SK-N-SH treated with all-trans-retinoic acid at 6 μM for 48 hours (cell line): Measurements from ENCODE around the gene GPC5.

Source experiments
- ARNTL ChIP-seq: fragments of 450-650 bp; formaldehyde crosslinking; IDR thresholded peaks from 2 replicates; pipeline ENCODE4 v1.5.0; 2020; ENCODE audit warnings: low read depth, mild to moderate bottlenecking, moderate library complexity, borderline replicate concordance
- ESRRG ChIP-seq: fragments of 250-450 bp; sonication (Bioruptor Pico); IDR thresholded peaks from 2 replicates; pipeline ENCODE4 v1.6.1; 2021; ENCODE audit warnings: mild to moderate bottlenecking
- GLIS3 ChIP-seq: fragments of 250-450 bp; sonication (Bioruptor Pico); IDR thresholded peaks from 2 replicates; pipeline ENCODE4 v1.5.0; 2020; ENCODE audit warnings: mild to moderate bottlenecking, moderate library complexity
- PATZ1 ChIP-seq: fragments of 250-450 bp; sonication (Bioruptor Pico); IDR thresholded peaks from 2 replicates; pipeline ENCODE4 v1.8.0; 2020; ENCODE audit warnings: mild to moderate bottlenecking, moderate library complexity, borderline replicate concordance
- POU6F1 ChIP-seq: fragments of 250-450 bp; sonication (Bioruptor Pico); IDR thresholded peaks from 2 replicates; pipeline ENCODE4 v1.8.0; 2021; ENCODE audit warnings: low read depth, mild to moderate bottlenecking, moderate library complexity, borderline replicate concordance
- RARB ChIP-seq: fragments of 250-450 bp; sonication (Bioruptor Pico); IDR thresholded peaks from 2 replicates; pipeline ENCODE4 v1.8.0; 2021; ENCODE audit warnings: mild to moderate bottlenecking, moderate library complexity
- ZFP30 ChIP-seq: fragments of 450-650 bp; formaldehyde crosslinking; IDR thresholded peaks from 2 replicates; pipeline ENCODE4 v1.5.0; 2022; ENCODE audit warnings: mild to moderate bottlenecking, moderate library complexity
- ZNF565 ChIP-seq: fragments of 450-650 bp; formaldehyde crosslinking; conservative IDR thresholded peaks from 2 replicates; pipeline ENCODE4 v1.5.0; 2020; ENCODE audit warnings: low read depth, mild to moderate bottlenecking, moderate library complexity
- TF ChIP-seq, protein P1 (sequence below): fragments of 250-450 bp; sonication (Bioruptor Pico); IDR thresholded peaks from 2 replicates; pipeline ENCODE4 v1.5.1; 2021; ENCODE audit warnings: mild to moderate bottlenecking, moderate library complexity
- TF ChIP-seq, protein P2 (sequence below): fragments of 250-450 bp; sonication (Bioruptor Pico); IDR thresholded peaks from 2 replicates; pipeline ENCODE4 v1.5.1; 2020; ENCODE audit warnings: low read depth, mild to moderate bottlenecking, moderate library complexity

DNA sequence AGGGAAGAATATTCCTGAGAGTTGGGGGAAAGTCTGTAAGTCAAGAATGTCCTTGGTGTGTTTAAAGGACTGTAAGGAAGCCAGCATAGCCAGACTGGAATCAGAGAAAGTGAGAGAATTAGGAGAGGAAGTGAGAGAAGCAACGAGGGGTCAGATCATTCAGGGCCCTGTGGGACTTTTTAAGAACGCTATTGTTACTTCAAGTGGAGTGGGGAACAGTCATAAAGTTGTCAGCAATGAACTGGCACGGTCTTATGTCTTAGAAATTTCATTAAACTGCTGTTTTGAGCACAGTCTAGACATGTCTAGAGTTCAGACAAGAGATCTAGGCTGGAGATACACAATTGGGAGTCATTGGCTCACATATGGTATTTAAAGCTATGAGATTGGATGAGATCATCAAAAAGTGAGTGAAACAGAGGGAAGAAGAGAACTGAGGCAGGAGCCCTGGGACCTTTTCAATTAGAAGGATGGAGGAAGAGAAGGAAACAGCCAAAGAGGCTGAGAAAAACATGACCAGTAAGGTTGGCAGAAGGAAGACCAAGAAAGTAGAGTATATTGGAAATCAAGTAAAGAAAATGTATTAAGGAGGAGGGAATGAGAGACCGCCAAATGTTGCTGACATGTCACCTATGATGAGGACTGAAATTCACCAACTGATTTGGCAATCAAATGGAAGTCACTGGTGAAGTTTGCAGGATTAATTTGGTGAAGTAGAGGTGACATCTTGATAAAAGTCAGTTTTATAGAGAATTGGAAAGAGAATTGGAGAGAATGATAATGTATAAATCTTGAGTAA lies 263.5 kb downstream of the GPC5 start:
- TF ChIP-seq ZFP30 (CRISPR knock-in tag) (no peak), GLIS3 (CRISPR knock-in tag) (no peak), PATZ1 (CRISPR knock-in tag) (no peak), RARB (no peak), ESRRG (CRISPR knock-in tag) (no peak), POU6F1 (CRISPR knock-in tag) (no peak), ARNTL (no peak), ZNF565 (CRISPR knock-in tag) (no peak)
- TF ChIP-seq, protein P1, sequence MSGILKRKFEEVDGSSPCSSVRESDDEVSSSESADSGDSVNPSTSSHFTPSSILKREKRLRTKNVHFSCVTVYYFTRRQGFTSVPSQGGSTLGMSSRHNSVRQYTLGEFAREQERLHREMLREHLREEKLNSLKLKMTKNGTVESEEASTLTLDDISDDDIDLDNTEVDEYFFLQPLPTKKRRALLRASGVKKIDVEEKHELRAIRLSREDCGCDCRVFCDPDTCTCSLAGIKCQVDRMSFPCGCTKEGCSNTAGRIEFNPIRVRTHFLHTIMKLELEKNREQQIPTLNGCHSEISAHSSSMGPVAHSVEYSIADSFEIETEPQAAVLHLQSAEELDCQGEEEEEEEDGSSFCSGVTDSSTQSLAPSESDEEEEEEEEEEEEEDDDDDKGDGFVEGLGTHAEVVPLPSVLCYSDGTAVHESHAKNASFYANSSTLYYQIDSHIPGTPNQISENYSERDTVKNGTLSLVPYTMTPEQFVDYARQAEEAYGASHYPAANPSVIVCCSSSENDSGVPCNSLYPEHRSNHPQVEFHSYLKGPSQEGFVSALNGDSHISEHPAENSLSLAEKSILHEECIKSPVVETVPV (CRISPR knock-in tag), result no peak
- TF ChIP-seq, protein P2, sequence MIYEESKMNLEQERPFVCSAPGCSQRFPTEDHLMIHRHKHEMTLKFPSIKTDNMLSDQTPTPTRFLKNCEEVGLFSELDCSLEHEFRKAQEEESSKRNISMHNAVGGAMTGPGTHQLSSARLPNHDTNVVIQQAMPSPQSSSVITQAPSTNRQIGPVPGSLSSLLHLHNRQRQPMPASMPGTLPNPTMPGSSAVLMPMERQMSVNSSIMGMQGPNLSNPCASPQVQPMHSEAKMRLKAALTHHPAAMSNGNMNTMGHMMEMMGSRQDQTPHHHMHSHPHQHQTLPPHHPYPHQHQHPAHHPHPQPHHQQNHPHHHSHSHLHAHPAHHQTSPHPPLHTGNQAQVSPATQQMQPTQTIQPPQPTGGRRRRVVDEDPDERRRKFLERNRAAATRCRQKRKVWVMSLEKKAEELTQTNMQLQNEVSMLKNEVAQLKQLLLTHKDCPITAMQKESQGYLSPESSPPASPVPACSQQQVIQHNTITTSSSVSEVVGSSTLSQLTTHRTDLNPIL, result no peak
